Urinary bladder (tissue), 4 donors: ENCODE measurements around the gene STAC2. TPM values are rescaled to one million over a fixed set of nuclear protein-coding genes. Genes with fewer than 3 reads are reported as not detected.

Experiments used
- DNase-seq: peaks from one replicate; pipeline ENCODE4 v3.0.0-alpha.2; 2015; ENCODE audit errors: extremely low spot score
- H3K27ac ChIP-seq: one replicate; pipeline ENCODE4 v1.5.1; 2013; ENCODE audit warnings: low read depth, mild to moderate bottlenecking, moderate library complexity
- H3K36me3 ChIP-seq: one replicate; pipeline ENCODE4 v1.6.1; 2013; ENCODE audit warnings: mild to moderate bottlenecking, moderate library complexity; ENCODE audit not compliant: insufficient read depth
- H3K4me1 ChIP-seq: one replicate; pipeline ENCODE4 v1.6.1; 2013; ENCODE audit warnings: mild to moderate bottlenecking, moderate library complexity; ENCODE audit not compliant: insufficient read depth
- H3K4me3 ChIP-seq: one replicate; pipeline ENCODE4 v1.5.1; 2013; ENCODE audit warnings: low read depth, low read length
- WGBS: extraction: QIAGEN DNeasy Blood & Tissue Kit; methylation state at CpG from one replicate; pipeline ENCODE4 v1.1.7; 2013; 5-methylcytosine and 5-hydroxymethylcytosine counted together
- polyA plus RNA-seq: library from polyadenylated mRNA; stranded (reverse); fragments of 200-250 nt; gene quantifications from one replicate; pipeline ENCODE4 v1.2.3, GENCODE V29; 2013
- total RNA-seq: library from RNA; depleted of rRNA; stranded (reverse); fragments of >200 nt; gene quantifications from one replicate; pipeline ENCODE4 v1.2.3, GENCODE V29; 2014
- donor health status: healthy with polysubstance abuse.
- donor health status: healthy.

The STAC2 gene
- total and polyA plus RNA-seq, 2 donors = 0.32 to 1.1 TPM

DNA sequence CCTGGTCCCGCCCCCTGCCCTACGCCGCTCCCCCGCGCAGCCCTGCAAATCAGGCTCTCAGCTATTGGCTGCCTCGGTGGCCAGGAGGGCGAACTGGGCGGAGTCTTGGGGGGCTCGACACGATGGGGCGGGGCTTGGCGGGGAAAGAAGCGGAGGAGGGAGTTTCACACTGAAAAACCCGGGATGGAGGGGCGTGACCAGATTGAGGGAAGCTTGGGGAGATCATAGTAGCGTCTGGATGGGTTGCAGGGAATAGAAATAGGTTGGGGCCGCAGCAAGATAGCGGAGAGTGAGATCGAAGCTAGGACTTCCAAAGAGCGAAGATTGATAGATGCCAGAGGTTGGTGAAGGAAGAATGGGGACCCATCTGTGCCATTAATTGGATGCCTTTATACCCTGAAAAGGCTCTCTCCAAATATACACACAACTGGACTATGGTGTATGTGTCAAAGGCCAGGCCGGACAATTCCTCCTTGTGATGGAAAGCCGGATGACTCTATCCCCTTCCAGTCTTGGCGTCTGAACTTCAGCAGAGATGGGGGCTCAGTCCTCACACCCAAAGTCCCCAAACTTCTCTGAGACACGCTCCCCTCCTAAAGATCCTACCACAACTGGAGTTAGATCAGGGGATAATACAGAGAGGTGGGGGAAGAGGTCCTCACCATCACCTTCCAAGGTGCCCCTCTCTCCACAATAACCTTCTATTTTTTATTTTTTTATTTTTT is 376 bp upstream of the STAC2 start:
- DNase-seq = peak; percentile 70
- 13% methylated on average over 24 of the region's 24 CpGs for WGBS
- Histone ChIP-seq H3K4me1 (no peaks in the 10 kb centered on the region), H3K27ac (no peak overlapping the region), H3K36me3 (no peaks in the 10 kb centered on the region), H3K4me3 (peak overlapping the region; percentile 50)

GRCh38 chr17:39224778-39225307 is 902 bp downstream of the STAC2 start:
- no peak overlapping the region for H3K27ac ChIP-seq
- DNase-seq = no peak
- H3K36me3 ChIP-seq = no peaks in the 10 kb centered on the region
- WGBS = 2% methylated on average over 68 of the region's 68 CpGs
- H3K4me1 ChIP-seq = no peaks in the 10 kb centered on the region
- H3K4me3 ChIP-seq = peak overlapping the region; percentile 50

DNA sequence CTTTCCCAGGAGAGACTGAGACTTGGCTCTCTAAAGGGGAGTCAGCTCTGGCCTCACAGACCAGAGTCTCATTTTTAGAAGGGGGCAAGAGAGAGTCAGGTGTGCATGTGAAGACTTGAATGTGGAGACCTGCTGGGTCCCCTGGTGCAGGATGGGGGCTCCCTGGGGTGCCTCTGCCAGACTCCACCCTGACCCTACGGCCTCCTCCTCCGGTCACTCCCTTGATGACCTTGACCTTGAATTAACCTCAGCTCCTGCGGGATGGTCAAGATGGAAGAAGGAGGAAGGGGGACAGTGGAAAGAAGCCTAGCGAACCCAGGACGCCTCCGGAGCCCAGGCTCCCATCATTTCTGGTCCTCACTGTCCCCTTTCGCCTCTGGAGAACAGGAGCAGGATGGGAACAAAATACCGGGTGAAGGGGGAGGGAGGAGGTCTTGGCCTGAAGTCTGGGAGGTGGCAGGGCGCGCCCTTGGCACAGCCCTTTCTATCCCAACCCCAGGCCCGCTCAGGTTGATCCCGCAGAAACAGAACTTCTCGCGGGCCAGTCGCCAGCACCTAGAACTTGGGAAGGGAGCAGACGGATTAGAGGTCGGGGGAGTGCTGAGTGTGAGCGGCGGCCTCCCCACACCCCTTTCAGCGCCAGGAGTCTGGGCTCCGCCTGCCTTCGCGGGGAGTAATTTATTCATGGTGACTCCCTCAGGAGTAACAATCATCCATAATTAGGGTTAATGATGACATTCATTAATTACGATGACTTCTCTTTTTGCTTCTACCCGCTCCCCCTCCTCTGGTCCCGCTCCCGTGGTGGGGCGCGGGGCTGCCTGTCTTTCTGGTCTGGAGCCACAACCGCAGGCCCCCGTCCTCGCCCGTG is 1.6 kb downstream of the STAC2 start:
- 46% methylated on average over 33 of the region's 33 CpGs for WGBS
- Histone ChIP-seq H3K4me3 (no peak overlapping the region), H3K27ac (no peak overlapping the region), H3K36me3 (no peaks in the 10 kb centered on the region), H3K4me1 (no peaks in the 10 kb centered on the region)
- no peak for DNase-seq

GRCh38 chr17:39222866-39223834 is 2.6 kb downstream of the STAC2 start:
- DNase-seq = no peak
- H3K27ac ChIP-seq = no peak overlapping the region
- H3K36me3 ChIP-seq = no peaks in the 10 kb centered on the region
- no peak overlapping the region for H3K4me3 ChIP-seq
- H3K4me1 ChIP-seq = no peaks in the 10 kb centered on the region
- 79% methylated on average over 9 of the region's 9 CpGs for WGBS

DNA sequence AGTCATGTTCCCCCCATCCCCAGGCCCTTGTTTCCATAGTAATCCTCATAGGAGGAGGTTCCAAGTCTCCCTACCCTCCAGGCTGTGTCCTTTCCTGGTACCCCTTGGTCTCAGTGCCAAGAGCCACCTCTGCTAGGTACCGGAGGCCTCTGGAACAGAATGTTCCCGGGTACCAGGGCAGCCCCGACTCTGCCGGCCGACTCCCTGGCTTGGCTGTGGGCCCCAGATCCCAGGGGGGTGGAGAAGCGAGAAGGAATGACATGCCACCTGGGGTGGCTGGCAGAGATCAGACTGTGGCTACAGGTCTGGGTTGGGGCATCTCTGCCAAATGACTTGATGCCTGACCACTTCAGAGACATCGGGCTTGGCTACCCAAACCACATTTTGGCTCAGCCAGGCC is 3.6 kb downstream of the STAC2 start:
- H3K36me3 ChIP-seq = no peaks in the 10 kb centered on the region
- DNase-seq = no peak
- 89% methylated on average over 7 of the region's 7 CpGs for WGBS
- H3K4me3 ChIP-seq = no peak overlapping the region
- no peak overlapping the region for H3K27ac ChIP-seq
- H3K4me1 ChIP-seq = no peaks in the 10 kb centered on the region

- no peak overlapping the region for H3K27ac ChIP-seq
- WGBS = 96% methylated on average over 6 of the region's 6 CpGs
- no peak overlapping the region for H3K4me3 ChIP-seq
- no peak for DNase-seq
- H3K36me3 ChIP-seq = no peaks in the 10 kb centered on the region
- no peaks in the 10 kb centered on the region for H3K4me1 ChIP-seq
Observed at GRCh38 chr17:39221572-39221971, 4.2 kb downstream of the STAC2 start.

GRCh38 chr17:39219647-39220154 is 6.0 kb downstream of the STAC2 start:
- no peak for DNase-seq
- 66% methylated on average over 8 of the region's 8 CpGs for WGBS
- Histone ChIP-seq H3K4me3 (no peak overlapping the region), H3K36me3 (no peaks in the 10 kb centered on the region), H3K4me1 (no peaks in the 10 kb centered on the region), H3K27ac (no peak overlapping the region)

DNA sequence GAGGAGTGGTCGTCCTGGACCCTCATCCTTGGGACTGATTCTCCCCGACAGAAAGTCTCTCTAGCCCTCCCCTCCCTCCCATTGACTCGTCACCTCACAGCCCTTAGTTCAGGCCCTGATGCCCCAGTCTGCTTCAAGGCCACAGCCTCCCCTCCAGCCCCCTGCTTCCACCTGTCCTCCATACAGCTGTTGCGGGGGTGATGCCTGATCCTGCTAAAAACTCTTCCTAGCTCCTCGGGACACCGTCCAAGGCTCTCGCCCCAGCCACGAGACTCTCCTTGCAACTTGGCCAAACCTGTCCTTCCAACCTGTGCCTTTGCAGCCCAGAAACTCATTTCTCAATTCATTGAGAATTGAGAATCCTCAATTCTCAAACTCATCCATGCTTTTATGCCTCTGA is 6.8 kb downstream of the STAC2 start:
- Histone ChIP-seq H3K27ac (no peak overlapping the region), H3K4me3 (no peak overlapping the region), H3K36me3 (no peaks in the 10 kb centered on the region), H3K4me1 (no peaks in the 10 kb centered on the region)
- no peak for DNase-seq
- 66% methylated on average over 8 of the region's 8 CpGs for WGBS

DNA sequence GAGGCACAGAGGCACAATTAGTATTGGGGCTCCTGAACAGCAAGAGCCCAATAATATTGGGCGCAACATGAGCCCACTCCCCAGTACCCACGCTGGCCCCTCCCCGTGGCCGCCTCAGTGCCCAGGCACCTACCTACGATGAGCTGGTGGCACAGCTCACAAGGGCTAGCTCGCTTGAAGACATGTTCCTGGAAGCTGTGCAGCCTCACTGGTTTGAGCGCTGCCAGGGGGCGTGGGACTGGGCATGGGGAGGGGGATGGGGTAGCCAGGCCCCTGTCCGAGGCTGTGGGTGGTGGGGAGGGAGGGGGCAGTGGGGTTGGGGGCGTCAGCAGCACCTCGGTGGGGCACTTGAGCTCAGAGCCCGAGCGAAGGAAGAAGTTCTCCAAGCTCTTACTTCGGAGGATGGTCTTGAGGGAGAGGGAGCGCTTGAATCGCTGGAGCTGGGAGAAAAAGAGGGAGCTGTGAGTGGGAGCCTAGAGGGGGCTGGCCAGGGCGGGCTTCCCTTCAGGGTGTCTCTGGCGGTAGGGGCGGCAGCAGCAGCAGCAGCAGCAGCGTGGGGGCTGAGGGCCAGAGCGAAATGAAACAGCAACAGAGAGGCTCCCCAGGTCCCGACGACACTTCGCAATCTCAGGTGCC is 7.9 kb downstream of the STAC2 start:
- no peak for DNase-seq
- Histone ChIP-seq H3K27ac (no peak overlapping the region), H3K4me1 (no peaks in the 10 kb centered on the region), H3K36me3 (no peaks in the 10 kb centered on the region), H3K4me3 (no peak overlapping the region)
- 26% methylated on average over 24 of the region's 24 CpGs for WGBS

DNA sequence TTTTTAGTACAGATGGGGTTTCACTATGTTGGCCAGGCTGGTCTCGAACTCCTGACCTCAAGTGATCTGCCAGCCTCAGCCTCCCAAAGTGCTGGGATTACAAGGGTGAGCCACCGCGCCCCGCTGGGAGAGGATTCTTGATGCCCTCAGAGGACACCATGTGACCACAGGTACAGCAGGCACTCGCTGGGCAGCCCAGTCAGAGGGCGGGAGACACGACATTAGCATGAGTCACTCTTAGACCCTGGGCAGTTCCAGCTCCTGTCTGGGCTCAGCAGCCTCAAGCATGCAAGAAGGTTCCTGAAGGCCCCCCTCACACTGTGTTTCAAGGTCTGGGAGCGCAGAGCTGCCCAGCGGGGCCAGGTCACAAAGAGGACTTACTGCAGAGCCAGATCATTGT is 11.9 kb downstream of the STAC2 start:
- no peaks in the 10 kb centered on the region for H3K36me3 ChIP-seq
- 79% methylated on average over 9 of the region's 9 CpGs for WGBS
- H3K4me1 ChIP-seq = no peaks in the 10 kb centered on the region
- H3K4me3 ChIP-seq = no peak overlapping the region
- no peak for DNase-seq
- H3K27ac ChIP-seq = no peak overlapping the region

DNA sequence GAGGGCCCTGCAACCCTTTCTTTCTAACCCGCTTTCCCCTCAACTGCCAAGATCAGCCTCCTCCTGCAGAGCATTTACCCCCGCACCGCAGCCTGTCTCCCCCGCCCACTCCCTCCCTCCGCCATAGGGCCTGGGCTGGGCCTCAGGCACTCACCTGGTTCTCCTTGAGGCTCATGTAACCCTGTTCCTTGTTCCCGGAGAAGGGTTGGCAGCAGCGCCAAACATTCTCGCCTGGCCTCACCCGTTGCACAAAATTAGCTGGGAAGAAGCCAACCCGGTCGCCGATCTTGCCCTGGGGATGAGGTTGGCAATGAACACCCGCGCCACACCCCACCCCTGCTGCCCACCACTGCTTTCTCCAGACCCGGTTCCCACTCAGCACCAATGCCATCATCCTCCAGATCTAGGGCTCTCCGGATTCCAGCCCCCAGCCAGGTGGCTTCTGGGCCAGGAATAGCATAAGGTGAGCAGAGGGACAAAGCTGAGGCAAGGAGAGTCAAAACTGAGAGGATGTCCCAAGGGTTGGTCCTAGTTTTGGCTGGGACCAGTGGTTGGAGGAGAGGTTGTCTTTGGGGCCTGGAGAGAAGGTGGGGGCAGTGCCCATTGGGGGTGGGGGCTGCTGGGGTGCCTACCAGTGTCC is 12.8 kb downstream of the STAC2 start:
- no peak overlapping the region for H3K27ac ChIP-seq
- WGBS = 68% methylated on average over 16 of the region's 16 CpGs
- no peaks in the 10 kb centered on the region for H3K36me3 ChIP-seq
- H3K4me3 ChIP-seq = no peak overlapping the region
- DNase-seq = no peak
- H3K4me1 ChIP-seq = no peaks in the 10 kb centered on the region

DNA sequence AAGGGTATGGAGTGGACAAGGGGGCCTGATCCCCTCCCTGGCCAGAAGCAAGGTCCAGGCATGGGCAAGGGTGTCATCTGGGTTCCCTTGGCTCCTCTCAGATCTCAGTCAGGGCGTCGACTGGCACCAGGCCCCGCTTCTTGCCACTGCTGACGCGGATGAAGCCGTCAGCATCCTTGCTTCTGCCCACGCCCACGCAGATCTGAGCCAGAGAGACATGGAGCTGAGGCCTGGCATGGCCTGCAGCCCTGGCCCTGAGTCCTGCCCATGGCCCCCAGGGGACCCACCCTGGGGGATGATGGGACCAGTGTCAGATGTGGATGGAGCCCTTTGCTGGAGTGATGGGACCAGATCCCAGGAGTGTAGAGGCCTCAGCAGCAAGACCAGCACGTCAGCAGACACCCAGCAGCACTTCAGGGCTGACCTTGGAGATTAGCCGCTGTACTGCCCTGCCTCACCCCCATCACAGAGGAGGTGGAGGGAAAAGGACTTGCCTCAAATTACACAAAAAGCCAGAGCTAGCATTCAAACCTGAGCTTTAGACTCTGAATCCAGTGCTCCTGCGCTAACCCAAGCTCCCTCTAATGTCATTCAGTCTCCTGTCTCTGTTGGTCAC is 13.4 kb downstream of the STAC2 start:
- Histone ChIP-seq H3K4me3 (no peak overlapping the region), H3K27ac (no peak overlapping the region), H3K4me1 (no peaks in the 10 kb centered on the region), H3K36me3 (no peaks in the 10 kb centered on the region)
- DNase-seq = no peak
- 88% methylated on average over 11 of the region's 11 CpGs for WGBS
